AG10803 (cell line): Measurements from ENCODE around the gene AMIGO1.
A peak's percentile ranks its signal among the peaks of the same experiment; 100 is the strongest.

Experiments used
- DNase-seq: peaks from one replicate; pipeline ENCODE4 v3.0.0; 2010; ENCODE audit warnings: low read depth
- H3K4me3 ChIP-seq: 2 replicates; pipeline ENCODE4 v1.5.1; 2011; ENCODE audit warnings: mild to moderate bottlenecking, low read length, control low read depth
- CTCF ChIP-seq: conservative IDR thresholded peaks from 2 replicates; pipeline ENCODE4 v1.5.1; 2011; ENCODE audit warnings: mild to moderate bottlenecking, low read length, control low read depth, inconsistent platforms

The AMIGO1 gene

GRCh38 chr1:109495738-109496137, 13.8 kb downstream of the AMIGO1 start:
- no peak for DNase-seq
- TF ChIP-seq CTCF: no peak

DNA sequence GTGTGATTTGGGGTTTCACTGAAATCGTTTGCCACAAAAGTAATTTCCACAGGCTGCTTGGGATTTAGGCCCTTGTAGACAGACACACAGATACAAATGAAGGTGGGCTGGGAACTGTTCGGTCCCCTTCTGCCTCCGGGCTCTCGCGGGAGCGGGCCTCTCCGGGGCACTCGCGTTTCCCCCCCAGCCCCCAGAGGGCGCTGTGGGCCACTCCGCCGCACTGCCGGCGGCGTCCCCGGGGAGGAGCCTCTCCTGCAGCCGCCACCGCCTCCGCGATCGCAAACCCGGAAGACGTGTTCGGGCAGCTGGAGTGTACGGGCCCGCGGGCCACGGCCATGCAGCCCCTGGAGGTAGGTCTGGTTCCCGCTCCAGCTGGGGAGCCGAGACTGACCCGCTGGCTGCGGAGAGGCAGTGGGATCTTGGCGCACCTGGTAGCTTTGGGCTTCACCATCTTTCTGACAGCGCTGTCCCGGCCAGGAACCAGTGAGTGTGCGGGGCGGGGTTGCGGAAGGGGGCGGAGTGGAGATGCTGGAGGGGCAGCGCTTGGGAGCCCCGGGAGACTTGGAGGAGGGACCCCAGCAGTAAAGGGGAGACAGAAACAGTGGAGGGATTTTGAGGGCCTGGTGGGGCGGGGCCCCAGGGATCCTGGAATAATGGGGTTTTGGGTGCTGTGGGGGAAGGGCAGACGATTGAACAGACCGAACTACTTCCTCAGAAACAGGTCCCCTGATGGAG, 15.6 kb downstream of the AMIGO1 start, which contains the start of gene CYB561D1:
TSS of gene CYB561D1 (plus strand) at position 290 of the 735 bp plus-strand sequence. CDS start at position 336, 46 bp downstream.
- TF ChIP-seq CTCF: peak; percentile 70

More at GRCh38 chr1:109495738-109496137, 13.8 kb downstream of the AMIGO1 start:
- no peak overlapping the region for H3K4me3 ChIP-seq

DNA sequence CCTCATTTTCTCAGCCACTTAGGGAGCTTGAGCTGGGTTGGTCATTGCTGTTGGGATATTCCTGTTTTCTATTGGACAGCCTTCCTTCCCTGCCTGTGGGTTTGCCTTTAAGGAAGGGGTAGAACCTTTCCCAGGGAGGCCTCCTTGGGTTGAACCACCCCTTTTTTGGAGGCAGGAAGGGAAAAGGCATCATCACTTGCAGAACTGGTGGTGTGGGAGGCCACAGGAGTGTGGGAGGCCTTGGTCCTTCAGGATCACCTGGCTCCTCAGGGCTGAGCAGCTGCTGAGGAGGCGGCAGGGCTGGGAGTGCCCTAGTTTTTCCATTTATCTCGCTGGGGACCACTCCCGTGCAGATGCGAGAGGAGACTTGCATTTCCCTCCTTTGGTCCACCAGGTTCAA, 16.3 kb downstream of the AMIGO1 start:
- TF ChIP-seq CTCF: no peak
- no peak overlapping the region; the same call in 1 of the 2 replicates for H3K4me3 ChIP-seq
- no peak for DNase-seq

More for the DNA sequence above, 15.6 kb downstream of the AMIGO1 start, which contains the start of gene CYB561D1:
- H3K4me3 ChIP-seq: peak within 1 kb of the TSS; percentile 98
- DNase-seq: peak; percentile 79

DNA sequence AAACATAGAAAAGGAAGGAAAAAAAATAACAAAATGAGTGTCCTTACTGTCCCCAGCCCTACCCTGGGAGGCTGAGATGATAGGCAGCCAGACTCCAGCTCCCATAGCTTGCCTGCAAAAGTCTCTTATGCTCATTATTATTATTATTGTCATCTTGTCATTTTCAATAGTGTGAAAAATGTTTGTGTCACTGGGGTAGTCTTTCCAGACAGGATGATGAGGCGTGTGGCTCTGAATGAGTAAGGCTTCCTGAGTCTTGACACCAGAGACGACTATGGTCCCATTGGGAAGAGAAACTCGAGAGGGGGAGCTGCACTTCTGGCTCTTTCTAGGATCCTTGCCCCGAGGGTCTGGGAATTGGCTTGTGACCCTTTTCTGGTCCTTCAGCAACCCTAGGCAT, 16.7 kb downstream of the AMIGO1 start:
- no peak overlapping the region for H3K4me3 ChIP-seq
- no peak for TF ChIP-seq CTCF
- no peak for DNase-seq

DNA sequence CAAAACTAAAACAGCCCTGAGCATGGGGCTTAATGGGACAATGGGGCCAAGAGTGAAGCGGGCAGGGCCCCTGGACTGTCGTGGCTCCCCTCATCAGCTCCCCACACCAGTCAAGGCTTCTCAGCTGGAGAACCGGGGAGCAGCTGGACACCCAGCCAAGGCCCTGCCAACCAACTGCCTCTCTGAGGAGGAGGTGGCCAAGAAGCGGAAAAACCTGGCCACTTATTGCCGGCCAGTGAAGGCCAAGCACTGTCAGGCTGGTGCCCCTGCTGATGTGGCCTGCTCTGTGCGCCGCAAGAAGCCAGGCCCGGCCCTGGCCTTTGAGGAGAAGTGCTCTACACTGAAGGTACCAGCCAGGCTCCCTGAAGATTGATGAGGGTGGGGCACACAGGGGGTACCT, 18.2 kb downstream of the AMIGO1 start:
- no peak overlapping the region for H3K4me3 ChIP-seq
- no peak for TF ChIP-seq CTCF
- no peak for DNase-seq

DNA sequence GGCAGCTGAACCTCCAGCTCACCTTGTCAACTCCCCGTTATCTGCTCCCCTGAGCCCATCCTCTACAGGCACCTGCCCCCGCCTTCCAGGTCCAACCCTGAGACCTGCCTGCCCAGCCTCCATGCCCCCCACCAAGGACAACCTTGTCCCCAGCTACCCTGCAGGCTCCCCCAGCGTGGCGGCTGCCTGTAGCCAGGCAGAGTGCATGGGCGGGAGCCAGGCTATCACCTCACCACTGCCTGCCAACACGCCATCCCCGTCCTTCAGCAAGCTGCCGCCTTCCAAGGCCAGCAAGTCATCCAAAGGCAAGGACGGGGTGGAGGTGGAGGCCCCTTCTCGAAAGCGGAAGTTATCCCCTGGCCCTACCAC, 18.6 kb downstream of the AMIGO1 start:
- TF ChIP-seq CTCF: no peak
- H3K4me3 ChIP-seq: no peak overlapping the region
- no peak for DNase-seq
